Pancreas (tissue), 10 donors: ENCODE results near the gene KIDINS220. TPM values are rescaled to one million over a fixed set of nuclear protein-coding genes. Genes with fewer than 3 reads are reported as not detected.

Experiments used
- ATAC-seq, 4 donors: fragments of 200-7000 bp; cut with Tn5 transposase; one replicate each; pipeline versions ENCODE4 v1.8.0 to v1.9.1; 2020; ENCODE audit warnings: mild to moderate bottlenecking in 4 of 4, moderate library complexity in 4 of 4
- DNase-seq, 6 donors: peaks; one replicate each; pipeline ENCODE4 v3.0.0-alpha.2; 2020
- FAIRE-seq: peaks from 2 replicates; lab custom pipeline; 2012; peaks lifted over from hg19 to GRCh38; lab: Jason Lieb, UNC
- H3K27ac ChIP-seq, 4 donors: fragments of 200-600 bp; sonication (generic); 1 replicate in 3 of 4; 2 replicates in 1 of 4; pipeline versions ENCODE4 v1.5.0 to v1.8.0; 2020
- H3K27me3 ChIP-seq, 4 donors: fragments of 200-600 bp; one replicate each; pipeline ENCODE4 v1.8.0; 2021
- H3K36me3 ChIP-seq, 3 donors: fragments of 200-600 bp; sonication (generic) in 1 of 3; one replicate each; pipeline versions ENCODE4 v1.5.0 to v1.8.0; 2020 to 2021
- H3K4me1 ChIP-seq, 3 donors: fragments of 200-600 bp; one replicate each; pipeline ENCODE4 v1.8.0; 2021
- H3K4me3 ChIP-seq, 4 donors: fragments of 200-600 bp; sonication (generic) in 2 of 4; one replicate each; pipeline versions ENCODE4 v1.5.0 to v1.8.0; 2020 to 2021
- H3K9me3 ChIP-seq, 4 donors: fragments of 200-600 bp; one replicate each; pipeline ENCODE4 v1.8.0; 2021
- WGBS, 2 donors: extraction: QIAGEN DNeasy Blood & Tissue Kit; methylation state at CpG; one replicate each; pipeline ENCODE4 v1.1.7; 2013; 5-methylcytosine and 5-hydroxymethylcytosine counted together
- intact Hi-C, 3 donors: fragments of 100-400 bp; cut with DNase I; formaldehyde crosslinking; loops; one replicate each; pipeline versions ENCODE4 v1.11.1 to v1.14.2; 2022
- polyA plus RNA-seq, 2 donors: library from polyadenylated mRNA; stranded (reverse); fragments of 200-250 nt; gene quantifications; one replicate each; pipeline ENCODE4 v1.2.3, GENCODE V29; 2013
- total RNA-seq, 6 donors: library from RNA; stranded (reverse); fragmentation: NEBNext Ultra II Directional in 4 of 6; extraction: Animal tissue kit (Norgen Biotek cat#: 25700) in 4 of 6; gene quantifications; one replicate each; pipeline versions ENCODE4 v1.2.1 to v1.2.4, GENCODE V29; 2021 to 2023
- TF ChIP-seq, protein P1 (sequence below), 4 donors: fragments of 200-600 bp; sonication (generic) in 3 of 4; IDR thresholded peaks; one replicate each; pipeline versions ENCODE4 v1.5.0 to v1.8.0; 2021; ENCODE audit warnings: antibody characterized with exemption in 4 of 4
- donor health status: healthy with polysubstance abuse.
- donor health status: DM: no; HTN: no; CAD: no; lungs with moderate emphysema.
- donor health status: DM: no; HTN: no; CAD: no.
- donor health status: control.
- donor health status: control.
- donor health status: Bipolar disorder and iron deficiency.
- donor health status: DM: yes; HTN: yes; CAD: no.
- donor health status: DM: no; HTN: no; CAD: no.
- donor health status: DM: no; HTN: no; CAD: no.
- donor health status: DM: yes; HTN: yes; CAD: no.

The KIDINS220 gene
- total and polyA plus RNA-seq, 8 donors: 8.5 to 34.3 (median 18.2) TPM

DNA sequence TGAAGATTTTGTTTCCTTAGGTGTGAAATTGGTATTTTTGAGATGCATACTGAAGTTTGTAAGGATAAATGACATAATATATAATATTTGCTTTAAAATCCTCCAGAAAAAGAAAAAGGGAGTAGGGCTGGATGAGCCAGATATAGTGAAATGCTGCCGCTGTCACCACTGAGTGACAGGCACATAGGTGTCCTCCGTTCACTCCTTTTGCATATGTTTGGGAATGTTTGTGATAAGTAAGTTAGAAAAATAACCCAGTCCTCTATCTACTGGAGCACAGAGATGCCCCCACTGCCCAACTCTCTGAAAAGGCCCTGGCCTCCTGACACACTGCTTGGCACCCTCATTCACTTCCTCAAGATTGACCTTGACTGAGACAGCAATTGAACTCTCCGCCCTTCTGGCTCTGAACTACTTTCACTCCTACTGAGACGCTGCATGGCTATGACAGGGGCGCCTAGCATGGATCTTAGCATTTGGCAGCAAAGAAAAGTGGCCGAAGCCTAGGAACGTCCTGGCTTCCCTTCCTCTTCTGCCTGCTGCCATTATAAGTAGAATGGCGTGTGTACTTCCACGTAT, 145.5 kb downstream of the KIDINS220 start:
- H3K9me3 ChIP-seq: no peaks in the 10 kb centered on the region
- DNase-seq (no peak), FAIRE-seq (no peak), ATAC-seq (no peak)
- intact Hi-C loops: loop anchor here in 1 of 3 donors (10.0 kb wide), 1 partner anchor 1267 kb away; no protein-coding TSS in a partner anchor
- TF ChIP-seq, protein P1, sequence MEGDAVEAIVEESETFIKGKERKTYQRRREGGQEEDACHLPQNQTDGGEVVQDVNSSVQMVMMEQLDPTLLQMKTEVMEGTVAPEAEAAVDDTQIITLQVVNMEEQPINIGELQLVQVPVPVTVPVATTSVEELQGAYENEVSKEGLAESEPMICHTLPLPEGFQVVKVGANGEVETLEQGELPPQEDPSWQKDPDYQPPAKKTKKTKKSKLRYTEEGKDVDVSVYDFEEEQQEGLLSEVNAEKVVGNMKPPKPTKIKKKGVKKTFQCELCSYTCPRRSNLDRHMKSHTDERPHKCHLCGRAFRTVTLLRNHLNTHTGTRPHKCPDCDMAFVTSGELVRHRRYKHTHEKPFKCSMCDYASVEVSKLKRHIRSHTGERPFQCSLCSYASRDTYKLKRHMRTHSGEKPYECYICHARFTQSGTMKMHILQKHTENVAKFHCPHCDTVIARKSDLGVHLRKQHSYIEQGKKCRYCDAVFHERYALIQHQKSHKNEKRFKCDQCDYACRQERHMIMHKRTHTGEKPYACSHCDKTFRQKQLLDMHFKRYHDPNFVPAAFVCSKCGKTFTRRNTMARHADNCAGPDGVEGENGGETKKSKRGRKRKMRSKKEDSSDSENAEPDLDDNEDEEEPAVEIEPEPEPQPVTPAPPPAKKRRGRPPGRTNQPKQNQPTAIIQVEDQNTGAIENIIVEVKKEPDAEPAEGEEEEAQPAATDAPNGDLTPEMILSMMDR (IDR thresholded peaks at IDR 0.05): no peak
- no peaks in the 10 kb centered on the region for H3K36me3 ChIP-seq
- no peaks in the 10 kb centered on the region for H3K4me1 ChIP-seq
- H3K4me3 ChIP-seq: no peak overlapping the region
- peaks cover 0 to 4% (median 0%) of the 10 kb centered on the region in 4 donors for H3K27me3 ChIP-seq
- H3K27ac ChIP-seq: no peak overlapping the region
- 84 to 85% methylated on average over 9 of the region's 9 CpGs for WGBS, 2 donors

DNA sequence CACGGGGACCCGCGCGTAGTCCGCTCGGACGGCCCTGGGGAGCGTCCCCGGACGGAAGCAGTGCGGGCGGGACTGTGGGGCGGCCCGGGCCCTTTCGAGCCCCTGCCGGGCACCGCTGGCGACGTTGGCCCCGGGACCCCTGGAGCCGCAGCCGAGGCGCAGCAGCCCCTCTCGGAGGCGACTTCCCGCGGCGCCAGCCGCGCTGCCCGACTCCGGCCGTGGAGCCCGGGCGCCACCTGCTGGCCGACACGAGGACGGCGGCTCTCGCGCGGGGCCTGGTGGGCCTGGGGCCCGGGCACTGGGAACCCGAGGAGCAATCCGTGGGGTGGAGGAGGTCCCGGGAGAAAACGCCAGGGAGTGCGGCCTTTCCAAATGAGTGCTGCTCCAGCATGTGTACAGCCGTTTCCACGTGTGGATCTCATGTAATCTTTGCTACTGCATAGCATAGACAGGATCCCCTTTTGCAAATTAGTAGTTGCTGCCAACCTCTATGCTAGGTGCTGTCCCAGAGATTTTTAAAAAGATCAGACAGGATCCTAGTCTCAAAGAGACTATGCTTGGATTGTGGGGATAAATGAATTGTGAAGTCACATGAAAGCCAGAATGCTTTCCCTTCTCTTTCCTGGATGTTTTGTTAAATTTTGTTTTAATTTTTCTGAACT, 151.6 kb downstream of the KIDINS220 start:
- FAIRE-seq (no peak), ATAC-seq (peak; percentile 41 to 66 (median 46)), DNase-seq (peak; percentile 51 to 97 (median 83))
- H3K4me3 ChIP-seq: peak overlapping the region; percentile 36 to 73 (median 65)
- intact Hi-C loops: loop anchor here in 1 of 3 donors (5.0 kb wide), 1 partner anchor 1259 kb away; no protein-coding TSS in a partner anchor
- TF ChIP-seq, protein P1 (IDR thresholded peaks at IDR 0.05): peak; percentile 94 to 98 (median 98)
- 0 to 1% methylated on average over 44 to 50 of the region's 50 CpGs for WGBS, 2 donors
- H3K27ac ChIP-seq: peak overlapping the region; percentile 50 to 89 (median 86)
- peaks cover 0 to 6% (median 2%) of the 10 kb centered on the region in 3 donors for H3K4me1 ChIP-seq
- H3K27me3 ChIP-seq: no peaks in the 10 kb centered on the region
- no peaks in the 10 kb centered on the region for H3K9me3 ChIP-seq
- no peaks in the 10 kb centered on the region for H3K36me3 ChIP-seq

DNA sequence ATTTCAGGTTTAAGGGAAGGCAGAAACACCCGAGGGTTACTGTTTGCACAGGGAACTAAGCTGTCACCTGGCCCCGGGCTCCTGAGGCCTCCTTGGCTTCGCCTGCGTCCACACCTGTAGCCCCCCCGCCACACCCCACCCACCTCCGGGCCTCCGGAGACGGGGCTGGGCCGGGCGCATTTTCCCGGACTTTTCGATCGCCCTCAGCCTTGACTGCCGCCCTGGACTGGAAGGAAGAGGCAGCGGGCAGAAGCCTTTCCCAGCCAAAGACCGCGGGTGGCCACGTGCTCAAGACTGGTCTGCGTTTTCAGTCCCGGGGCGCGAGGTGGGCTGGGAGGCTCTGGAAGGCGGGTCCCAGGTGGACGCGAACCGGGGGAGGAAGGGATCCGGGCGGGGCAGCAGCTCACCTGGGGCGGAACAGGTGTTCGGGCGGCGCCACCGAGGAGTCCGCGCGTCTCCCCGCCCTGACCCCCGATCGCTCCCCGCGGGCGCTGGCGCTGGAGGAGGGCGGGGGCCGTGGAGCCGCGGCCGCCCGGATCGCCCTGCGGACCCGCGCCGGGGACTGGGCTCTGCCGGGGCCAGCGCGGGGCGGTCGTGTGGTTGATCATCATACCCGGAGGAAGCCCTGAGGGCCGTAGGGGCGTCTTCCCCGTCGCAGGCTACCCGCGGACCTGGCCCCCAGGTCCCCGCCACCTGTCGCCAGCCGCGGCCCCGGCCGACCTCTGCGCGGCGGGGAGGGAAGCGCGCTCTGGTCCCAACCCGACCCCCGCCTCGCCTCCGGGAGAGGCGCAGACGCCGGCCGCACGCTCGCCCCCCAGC, 152.3 kb downstream of the KIDINS220 start:
- no peak for FAIRE-seq
- peak; percentile 52 to 89 (median 72) for DNase-seq
- H3K4me1 ChIP-seq: peaks cover 0 to 12% (median 7%) of the 10 kb centered on the region in 3 donors
- TF ChIP-seq, protein P1 (IDR thresholded peaks at IDR 0.05): no peak
- peak overlapping the region; percentile 36 to 73 (median 65) for H3K4me3 ChIP-seq
- H3K27me3 ChIP-seq: no peaks in the 10 kb centered on the region
- ATAC-seq: peak; percentile 7 to 20 (median 8)
- H3K27ac ChIP-seq: peak overlapping the region; percentile 50 to 89 (median 86)
- WGBS, 2 donors: 1% methylated on average over 35 to 87 of the region's 87 CpGs
- H3K36me3 ChIP-seq: no peaks in the 10 kb centered on the region
- intact Hi-C loops: loop anchor here in 1 of 3 donors (5.0 kb wide), 1 partner anchor 1258 kb away; no protein-coding TSS in a partner anchor
- no peaks in the 10 kb centered on the region for H3K9me3 ChIP-seq

GRCh38 chr2:8684540-8684877, 152.9 kb downstream of the KIDINS220 start:
- Histone ChIP-seq H3K4me1 (peaks cover 0 to 16% (median 7%) of the 10 kb centered on the region in 3 donors), H3K4me3 (peak overlapping the region; percentile 36 to 73 (median 65)), H3K36me3 (no peaks in the 10 kb centered on the region), H3K27me3 (no peaks in the 10 kb centered on the region), H3K9me3 (no peaks in the 10 kb centered on the region), H3K27ac (peak overlapping the region; percentile 50 to 89 (median 86))
- ATAC-seq (no peak), FAIRE-seq (no peak), DNase-seq (no peak)
- intact Hi-C loops: no loop called here
- WGBS, 2 donors: 28 to 30% methylated on average over 3 of the region's 3 CpGs
- TF ChIP-seq, protein P1 (IDR thresholded peaks at IDR 0.05): no peak
